Measurements from ENCODE around the gene MYMK. TPM values are rescaled to one million over a fixed set of nuclear protein-coding genes. Genes with fewer than 3 reads are reported as not detected.

MYMK gene
- total RNA-seq, 1 experiment from 2014 or later: not detected

DNA sequence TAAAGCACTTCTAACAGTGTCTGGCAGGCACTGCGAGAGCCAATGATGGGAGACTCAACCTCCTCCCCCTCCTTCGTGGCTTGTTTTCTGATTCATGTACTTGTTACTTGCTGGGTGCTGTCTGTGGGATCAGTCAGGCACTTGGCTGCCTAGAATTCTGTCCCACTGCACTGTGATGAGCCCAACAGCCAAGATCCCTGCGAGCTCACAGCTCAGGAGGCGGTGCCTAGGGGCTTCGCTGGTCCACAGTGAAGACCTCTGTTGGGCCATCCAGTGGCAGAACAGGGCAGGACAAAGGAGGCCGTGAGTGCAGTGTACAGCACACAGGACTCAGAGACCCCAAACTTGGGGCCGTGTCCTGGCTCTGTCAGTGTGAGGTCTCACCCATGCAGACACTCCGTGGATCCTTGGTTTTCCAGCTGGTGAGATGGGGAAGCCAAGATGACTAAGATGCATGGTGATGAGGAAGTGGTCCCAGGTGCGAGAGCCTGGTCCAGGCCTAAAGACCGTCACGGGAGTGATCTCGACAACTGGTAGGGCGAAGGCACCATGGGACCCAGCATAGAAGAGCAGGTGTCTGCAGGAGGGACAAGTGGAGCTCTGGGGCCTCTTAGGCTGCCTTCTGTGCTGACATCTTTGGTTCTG, 19.5 kb downstream of the MYMK start:
- DNase-seq (ENCODE audit: low spot score): no peak

- DNase-seq (ENCODE audit: low spot score): no peak
Measured at GRCh38 chr9:133502112-133502511, 22.6 kb downstream of the MYMK start.

GRCh38 chr9:133499892-133500270, 24.9 kb downstream of the MYMK start:
- DNase-seq (ENCODE audit: low spot score): no peak

DNA sequence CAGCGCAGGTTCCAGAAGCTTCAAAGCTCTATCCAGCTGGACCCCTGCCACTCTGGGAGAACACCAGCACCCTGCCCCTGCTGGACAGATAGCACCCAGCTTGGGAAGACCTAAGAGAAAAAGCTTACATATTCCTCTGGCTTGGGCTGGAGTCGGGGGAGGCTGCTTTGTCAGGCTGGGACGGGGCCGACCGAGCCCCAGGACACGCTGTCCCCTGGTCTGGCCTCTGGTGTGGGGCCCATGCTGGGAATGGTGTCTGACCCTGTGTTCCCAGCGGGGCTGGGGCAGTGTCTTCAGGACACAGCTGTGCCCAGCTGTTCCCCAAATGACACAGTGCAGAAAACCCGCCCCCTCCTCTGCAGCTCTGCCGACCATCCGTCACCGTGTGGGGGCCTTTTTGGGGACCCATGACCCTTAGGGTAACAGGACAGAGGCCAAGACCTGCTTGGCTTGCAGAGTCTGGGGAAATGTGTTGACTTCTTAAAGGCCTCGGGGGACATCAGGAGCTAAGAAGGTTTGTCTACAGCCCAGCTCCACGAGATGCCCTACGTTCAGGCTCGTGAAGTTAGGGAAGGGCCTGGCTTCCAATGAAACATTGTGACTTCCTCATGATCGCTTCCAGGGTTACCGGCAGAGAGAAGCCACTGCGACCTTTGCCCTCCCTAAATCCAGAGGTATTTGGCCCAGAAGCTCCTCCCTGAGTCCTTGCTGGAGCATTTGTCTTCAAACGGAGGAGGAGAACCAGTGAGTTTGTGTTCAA, 25.4 kb downstream of the MYMK start:
- no peak for DNase-seq (ENCODE audit: low spot score)

DNA sequence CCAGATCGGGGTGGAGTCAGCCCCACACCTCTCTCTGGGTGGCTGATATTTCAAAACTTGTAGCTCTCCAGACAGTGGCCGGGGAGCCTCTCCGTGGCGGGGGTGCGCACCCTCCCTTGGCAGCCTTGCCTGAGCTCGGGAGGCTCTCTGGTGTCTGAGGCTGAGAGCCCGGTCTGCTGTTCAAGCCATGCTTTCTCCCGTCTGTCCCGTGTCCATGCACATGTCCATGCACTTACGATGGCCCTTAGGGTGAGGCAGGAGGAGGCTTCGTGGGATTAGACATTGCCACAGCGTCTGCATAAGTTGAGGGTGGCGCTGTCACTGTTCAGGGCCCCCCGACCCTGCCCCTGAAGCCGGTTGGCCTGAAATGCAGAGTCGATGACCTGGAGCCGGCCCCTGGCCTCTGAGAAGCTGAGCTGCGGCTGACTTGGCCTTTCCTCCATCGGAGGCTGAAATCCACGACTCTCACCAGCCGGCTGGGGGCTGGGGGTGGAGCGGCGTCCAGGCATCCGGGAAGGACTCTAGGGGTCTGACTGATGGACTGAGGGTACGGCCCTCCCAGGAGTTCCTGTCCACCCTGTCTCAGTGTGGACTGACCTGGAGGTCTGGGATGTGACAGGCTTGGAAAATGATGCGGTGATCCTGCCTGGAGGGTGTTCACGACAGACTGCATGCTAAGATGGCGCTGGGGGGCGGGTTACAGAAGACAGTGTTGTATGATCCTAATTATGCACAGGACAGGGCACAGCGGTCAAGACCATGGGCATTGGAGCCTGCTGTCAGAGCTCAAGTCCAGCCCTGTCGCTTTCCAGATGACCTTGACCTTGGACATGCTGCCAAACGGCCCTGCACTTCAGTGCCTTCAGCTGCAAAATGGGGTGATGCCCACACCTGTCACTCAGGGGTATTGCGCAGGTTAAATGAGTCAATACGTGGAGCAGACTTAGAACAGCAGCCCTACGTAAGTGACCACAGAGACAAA, 27.6 kb downstream of the MYMK start:
- DNase-seq (ENCODE audit: low spot score): no peak

GRCh38 chr9:133495327-133496293, 29.1 kb downstream of the MYMK start:
- DNase-seq (ENCODE audit: low spot score): no peak

GRCh38 chr9:133494636-133495326, 30.0 kb downstream of the MYMK start:
- no peak for DNase-seq (ENCODE audit: low spot score)

DNA sequence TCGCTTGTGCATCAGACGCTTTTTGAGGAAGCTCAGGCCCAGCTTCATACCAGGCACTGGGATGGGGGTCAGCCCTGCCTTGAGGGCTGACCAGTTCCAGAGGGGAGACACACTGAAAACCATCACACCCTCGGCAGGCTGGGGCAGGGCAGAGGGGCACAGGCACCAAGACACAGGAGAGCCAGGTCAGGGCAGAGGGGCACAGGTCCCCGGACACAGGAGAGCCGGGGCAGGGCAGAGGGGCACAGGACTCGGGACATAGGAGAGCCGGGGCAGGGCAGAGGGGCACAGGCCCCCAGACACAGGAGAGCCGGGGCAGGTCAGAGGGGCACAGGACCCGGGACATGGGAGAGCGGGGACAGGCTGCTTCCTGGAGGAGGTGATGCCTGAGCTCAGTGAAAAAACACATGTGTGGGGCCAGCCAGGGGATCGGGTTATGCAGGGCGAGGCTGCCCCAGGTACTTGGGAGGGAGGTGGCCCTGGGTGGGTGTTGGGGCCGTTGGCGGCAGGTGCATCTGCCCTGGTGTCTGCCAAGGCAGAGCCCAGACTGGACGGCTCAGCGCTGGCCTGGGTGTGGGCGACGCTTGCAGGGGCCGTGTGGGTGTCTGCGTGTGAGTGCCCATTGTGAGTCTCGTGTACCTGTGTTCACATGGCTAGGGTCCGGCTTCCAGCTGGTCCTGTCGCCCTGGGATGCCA, 30.8 kb downstream of the MYMK start:
- no peak for DNase-seq (ENCODE audit: low spot score)

DNA sequence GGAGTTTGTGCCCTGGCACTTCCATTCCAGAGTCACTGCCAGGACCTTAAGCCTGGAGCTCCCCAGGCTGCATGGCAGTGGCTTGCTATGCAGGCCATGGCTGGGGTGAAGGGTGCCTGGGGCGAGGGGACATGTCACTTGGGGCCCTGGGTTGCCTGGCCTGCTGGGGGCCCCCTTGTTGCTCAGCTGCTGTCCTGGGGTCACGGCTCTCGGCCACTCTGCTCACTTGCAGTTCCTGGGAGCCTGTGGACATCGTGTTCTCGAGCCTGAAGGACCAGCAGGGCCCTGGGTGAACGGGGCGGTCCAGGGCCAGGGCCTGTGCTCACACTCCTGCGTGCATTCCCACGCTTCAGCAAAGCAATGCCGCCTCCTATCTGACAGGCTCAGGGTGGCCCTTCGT, 31.3 kb downstream of the MYMK start:
- DNase-seq (ENCODE audit: low spot score): no peak

GRCh38 chr9:133492061-133493021, 32.4 kb downstream of the MYMK start:
- DNase-seq (ENCODE audit: low spot score): peak; percentile 73

DNA sequence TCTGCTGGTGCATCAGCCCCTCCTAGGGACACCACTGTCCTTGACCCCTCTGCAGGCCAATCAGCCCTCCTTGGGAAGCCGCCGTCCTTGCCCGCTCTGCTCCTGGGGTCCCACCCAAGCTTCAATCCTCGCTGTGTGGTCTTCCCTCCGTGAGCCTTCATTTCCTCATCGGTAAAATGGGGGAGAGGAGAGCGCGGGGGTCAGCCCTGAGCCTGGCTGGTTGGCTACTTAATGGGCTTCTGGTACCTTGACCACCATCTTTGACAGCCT, 33.2 kb downstream of the MYMK start:
- no peak for DNase-seq (ENCODE audit: low spot score)

DNA sequence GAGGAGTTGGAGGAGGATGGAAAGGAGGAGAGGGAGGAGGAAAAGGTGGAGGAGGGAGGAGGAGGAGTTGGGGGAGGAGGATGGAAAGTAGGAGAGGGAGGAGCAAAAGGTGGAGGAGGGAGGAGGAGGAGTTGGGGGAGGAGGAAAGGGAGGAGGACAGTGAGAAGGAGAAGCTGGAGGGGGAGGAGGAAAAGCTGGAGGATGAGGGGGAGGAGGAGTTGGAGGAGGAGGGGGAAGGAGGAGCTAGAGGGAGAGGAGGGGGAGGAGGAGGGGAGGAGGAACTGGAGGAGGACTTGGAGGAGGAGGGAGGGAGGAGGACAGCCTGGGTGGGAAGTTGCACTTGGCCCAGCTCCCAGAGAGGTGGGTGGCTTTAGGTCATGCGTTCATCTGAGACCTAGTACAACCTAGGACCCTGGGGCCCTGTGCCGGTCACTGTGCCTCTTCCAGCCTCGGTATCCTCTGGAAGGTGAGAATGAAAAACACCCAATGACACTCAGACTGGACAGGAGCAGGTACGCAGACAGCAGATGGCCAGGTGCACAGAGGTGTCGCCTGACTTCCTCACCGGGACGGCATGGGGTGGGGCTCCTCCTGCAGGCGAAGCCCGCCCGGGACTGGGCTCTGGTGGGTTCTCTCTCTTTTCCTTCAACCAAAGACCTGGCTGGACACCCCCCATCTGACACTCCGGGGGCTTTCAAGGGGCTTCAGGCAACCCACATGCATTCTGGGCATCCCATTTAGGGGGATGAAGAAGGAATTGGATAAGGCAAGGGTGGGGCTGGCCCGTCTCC, 33.7 kb downstream of the MYMK start:
- no peak for DNase-seq (ENCODE audit: low spot score)

DNA sequence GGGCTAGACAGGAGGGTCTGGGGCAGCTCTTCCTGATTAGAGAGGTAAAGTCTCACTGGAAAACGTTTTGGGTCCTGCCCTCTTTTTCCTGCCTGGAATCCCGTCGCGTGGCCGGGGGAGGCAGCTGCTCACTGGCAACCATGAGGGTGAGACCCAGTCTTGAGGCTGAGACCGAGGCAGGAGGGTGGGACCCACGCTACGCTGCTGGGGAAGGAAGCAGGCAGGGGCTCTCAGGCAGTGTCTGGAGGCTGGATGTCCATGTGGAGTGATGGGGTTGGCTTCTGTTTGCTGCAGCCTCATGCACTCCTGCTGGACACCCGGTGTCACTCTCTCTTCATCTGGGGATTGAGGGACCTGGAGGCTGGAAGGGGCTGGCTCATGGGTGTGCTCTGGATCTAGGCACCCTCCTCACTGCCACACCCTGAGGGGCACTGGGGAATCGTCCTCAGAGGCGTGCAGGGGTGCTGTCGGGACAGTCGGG, 34.5 kb downstream of the MYMK start:
- DNase-seq (ENCODE audit: low spot score): no peak

GRCh38 chr9:133489253-133490190, 35.2 kb downstream of the MYMK start:
- DNase-seq (ENCODE audit: low spot score): peak; percentile 79

DNA sequence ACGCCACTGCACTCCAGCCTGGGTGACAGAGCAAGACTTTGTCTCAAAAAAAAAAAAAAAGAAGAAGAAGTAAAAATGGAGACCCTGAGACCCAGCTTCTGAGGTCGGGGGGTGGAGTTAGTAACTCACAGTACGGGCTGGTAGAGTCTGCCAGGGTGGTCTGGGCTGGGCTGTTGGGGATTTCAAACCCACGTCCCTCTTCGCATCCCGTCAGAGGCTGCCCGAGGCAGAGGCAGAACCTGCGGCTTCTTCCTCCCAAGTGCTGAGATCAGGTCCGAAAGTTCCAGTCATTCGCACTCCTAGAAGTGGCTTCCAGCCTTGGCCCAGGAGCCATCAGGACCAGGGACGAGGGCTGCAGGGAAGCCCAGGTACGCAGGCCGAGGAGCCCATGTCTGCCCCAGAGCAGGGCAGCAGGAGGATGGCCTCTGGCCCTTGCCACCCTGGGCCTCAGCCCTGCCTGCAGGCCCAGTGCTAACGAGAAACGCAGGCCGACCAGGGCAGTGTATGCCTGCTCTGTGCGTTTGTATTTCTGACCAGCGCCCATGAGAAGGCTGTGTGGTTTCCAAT, 36.0 kb downstream of the MYMK start:
- no peak for DNase-seq (ENCODE audit: low spot score)

GRCh38 chr9:133487331-133487725, 37.4 kb downstream of the MYMK start:
- DNase-seq (ENCODE audit: low spot score): no peak

Measured in H4 (cell line).